GM18861 (cell line): Measurements from ENCODE around the gene DNAI2.

Experiments used
- ATAC-seq: cut with Tn5 transposase; IDR thresholded peaks from one replicate; pipeline ENCODE4 v1.9.1; 2021; ENCODE audit not compliant: unreplicated experiment

The DNAI2 gene

DNA sequence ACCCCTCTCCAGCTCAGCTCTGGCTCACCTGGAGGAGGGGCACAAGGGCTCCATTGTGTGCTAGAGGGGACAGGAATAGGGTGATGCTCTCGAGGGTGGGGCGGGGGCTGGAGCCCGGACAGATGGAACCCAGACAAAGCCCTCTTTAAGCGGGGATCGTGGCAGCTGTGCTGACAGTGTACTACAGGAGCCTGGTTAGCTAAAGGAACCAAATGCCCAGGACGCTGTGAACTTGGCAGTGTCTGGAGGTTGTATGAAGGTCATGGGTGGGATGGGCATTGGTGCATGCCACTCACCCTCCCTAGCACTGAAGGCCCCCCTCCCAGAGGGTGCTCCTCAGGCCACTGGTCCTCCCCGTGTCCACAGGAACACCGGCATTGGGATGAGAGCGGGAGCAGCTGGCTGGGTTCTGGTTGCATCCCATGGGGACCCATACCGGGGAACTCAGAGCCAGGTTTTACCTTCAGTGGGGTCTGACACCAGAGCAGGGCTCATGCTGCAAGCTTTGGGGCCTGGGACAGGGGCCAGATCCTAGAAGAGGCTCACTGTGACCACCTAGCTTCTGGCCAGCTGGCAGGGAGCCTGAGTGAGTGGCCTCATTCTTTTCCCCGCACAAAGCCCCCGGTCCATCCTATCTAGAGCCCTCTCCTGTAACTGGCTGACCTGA lies 63.9 kb downstream of the DNAI2 start:
- ATAC-seq: no peak

DNA sequence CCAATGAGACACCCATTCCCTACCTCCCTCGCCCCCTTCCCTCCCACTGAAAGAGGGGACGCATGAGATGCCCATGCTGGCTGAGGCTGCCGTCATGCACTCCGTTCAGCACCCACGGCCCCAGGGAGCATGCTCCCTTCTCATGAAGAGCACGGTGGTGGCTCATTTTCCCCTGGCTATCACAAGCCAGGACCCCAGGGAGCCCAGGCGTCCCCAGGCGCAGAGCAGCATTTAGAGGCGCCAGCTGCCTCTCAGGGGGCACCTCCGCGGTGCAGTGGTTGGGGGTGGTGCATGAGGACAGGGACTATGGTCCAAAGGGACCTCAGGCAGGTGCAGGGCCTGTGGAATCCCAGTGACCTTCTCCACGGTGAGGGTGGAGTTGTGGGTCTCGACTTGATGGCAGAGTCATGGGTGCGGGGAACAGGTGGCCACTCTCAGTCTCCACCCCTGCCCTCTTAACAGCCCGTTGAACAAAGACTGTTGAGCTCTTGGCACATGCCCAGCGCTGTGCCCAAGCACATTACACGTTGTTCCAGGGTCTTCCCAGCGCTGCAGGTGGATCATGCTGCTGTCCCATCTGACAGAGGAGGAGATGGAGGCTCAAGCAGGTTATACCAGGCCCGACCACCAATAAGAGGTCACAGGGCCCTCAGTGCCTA lies 65.6 kb downstream of the DNAI2 start:
- no peak for ATAC-seq

DNA sequence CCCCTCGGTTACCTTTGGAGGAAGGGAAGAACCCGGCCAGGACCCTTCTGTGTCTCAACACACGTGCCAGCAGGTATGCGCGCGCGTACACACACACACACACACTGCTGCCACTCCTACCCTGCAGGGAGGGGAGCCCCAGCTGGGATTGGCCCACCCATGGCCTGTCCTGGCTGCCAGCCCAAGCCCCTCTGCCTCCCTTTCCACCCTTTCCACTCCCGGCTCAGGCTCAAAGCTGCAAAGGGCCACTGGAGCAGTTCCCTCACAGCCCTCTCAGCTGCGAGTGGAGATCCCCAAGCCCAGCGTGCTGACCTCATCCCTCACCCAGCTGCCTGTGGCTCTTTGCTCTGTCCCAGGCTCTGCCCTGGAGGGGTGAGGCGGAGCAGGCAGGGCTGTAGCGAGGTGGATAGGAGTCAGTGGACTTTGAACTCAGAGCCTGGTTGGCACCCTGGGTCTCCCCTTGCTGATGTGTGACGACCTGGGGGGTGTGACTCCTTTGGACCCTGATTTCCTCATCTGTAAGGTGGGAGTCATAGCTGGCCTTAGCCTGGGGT lies 66.5 kb downstream of the DNAI2 start:
- no peak for ATAC-seq

DNA sequence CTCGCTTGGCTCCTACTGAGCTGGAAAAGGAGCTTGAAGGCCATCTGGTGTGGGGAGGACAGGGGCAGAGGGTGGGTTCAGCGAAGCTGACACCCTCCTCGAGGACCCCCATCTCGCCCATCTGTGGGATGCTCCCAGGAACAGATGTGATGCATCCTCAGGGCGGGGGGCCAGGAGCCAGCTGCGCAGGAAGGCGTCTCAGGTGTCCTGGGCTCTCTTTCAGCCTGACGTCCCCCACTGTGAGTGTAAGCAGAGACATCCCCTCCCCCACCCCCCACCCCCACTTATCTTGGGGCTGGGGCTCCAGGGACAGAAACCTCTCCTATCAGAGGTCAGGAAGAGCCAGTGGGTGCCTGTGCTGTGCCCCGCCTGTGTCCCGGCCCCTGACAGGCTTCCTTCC lies 68.2 kb downstream of the DNAI2 start:
- ATAC-seq: no peak

DNA sequence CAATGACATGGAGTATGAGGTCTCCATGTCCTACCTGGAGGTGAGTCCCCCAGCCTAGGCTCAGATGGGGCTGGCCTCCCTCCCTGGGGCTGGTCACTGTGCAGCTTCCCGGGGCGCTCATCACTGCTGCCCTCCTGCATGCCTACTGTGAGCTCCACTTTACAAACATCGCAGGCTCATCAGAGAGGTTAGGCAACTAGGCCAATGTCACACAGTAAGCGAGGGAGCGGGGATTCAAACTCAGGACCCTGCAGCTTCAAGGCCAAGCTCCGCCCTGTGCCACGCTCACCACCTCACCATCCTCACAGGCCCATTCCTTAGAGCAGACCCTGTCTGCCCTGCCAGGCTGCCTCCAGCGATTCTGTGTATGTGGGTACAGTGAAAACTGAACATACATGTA lies 69.1 kb downstream of the DNAI2 start:
- no peak for ATAC-seq

DNA sequence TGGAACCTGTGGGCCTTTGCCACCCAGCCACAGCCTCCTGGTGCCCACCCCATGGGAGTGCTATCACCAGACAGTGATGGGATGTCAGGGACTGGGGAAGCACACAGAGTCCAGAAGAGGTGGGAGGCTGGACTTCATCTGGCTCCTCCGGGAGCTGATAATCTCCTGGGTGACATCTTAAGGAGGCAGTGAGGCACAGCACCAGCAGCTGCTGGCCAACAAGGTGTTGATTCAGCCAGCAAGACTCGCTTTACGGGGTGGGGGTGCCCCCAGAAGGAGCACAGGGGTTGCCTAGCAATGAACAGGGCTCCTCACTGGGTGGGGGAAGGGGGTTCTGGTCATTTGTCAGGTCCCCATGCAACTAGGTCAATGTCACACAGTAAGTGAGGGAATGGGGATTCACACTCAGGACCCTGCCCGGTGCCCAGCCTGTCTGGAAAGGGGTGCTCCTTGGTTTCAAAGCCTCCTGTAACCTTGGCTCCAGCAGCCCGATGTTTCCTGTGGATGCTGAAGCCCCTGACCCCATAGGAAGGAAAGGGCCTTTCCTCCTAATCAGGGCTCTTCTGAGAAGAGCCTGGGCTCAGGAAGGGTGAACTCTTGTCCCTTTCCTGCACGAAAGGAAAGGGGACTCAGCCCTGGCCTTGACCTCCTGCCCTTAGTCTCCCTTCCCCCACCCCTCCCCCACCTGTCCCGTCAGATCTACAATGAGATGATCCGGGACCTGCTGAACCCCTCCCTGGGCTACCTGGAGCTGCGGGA lies 69.7 kb downstream of the DNAI2 start:
- ATAC-seq: no peak

DNA sequence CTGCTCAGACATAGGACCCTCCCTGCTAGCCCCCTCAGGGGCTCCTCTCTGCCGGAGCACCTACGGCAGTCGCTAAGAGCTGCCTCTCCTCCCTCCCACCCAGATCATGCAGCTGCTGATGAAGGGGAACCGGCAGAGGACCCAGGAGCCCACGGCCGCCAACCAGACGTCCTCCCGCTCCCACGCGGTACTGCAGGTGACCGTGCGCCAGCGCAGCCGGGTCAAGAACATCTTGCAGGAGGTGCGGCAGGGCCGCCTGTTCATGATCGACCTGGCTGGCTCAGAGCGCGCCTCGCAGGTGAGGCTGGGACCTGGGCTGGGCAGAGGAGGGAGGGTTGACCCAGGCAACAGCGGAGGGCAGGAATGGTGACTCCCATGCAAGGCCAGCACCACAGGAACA lies 70.6 kb downstream of the DNAI2 start:
- no peak for ATAC-seq

DNA sequence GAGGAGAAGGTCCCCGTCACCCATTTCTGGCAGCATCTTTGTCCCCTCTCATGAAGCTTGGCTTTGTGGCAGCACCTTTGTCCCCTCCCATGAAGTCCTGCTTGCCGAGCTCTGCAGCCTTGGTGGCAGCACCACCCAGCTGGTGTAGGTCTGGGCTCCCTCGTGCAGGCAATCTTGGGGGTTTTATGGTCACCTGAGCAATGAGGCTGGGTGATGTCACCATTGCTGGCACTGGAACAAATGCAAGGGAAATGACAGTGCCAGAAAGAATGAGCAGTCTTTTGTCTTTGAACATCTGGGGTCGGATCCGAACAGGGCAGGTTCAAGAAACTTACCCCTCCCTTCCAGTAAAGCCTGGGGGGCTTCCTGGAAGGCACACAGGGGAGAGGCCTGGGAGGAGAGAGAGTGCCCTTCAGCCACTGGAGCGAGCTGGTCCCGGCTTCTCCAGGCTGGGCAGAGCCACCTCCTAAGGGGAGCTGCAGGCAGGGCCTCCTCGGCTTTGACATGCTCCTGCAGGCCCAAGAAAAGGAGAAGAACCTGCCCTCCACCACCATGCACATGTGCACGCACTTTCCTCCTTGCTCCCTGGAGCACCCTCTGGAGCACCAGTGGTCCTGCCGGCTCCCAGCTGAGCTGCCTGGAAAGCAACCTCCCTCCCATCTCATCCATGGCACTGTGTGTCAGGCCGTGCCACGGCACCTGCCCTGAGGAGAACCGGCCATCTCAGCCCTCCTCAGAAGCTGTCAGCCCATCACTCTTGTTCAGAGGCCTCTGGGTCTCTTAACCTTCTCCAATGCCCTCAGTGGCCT lies 71.6 kb downstream of the DNAI2 start:
- ATAC-seq: no peak

DNA sequence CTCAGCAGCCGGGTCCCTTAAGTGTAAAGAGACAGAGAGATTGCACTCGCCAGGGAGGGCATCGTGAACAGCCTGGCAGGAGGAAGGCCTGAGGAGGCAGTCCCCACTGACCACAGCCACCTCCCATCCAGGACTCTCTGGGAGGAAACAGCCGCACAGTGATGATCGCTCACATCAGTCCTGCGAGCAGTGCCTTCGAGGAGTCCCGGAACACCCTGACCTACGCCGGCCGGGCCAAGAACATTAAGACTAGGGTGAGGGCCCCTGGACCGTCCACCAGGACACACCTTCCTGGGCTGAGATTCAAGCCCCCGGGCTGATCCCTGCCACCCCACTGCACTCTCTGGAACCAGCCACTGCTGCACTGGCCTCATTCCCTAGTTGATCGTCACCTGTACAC lies 73.6 kb downstream of the DNAI2 start:
- no peak for ATAC-seq

DNA sequence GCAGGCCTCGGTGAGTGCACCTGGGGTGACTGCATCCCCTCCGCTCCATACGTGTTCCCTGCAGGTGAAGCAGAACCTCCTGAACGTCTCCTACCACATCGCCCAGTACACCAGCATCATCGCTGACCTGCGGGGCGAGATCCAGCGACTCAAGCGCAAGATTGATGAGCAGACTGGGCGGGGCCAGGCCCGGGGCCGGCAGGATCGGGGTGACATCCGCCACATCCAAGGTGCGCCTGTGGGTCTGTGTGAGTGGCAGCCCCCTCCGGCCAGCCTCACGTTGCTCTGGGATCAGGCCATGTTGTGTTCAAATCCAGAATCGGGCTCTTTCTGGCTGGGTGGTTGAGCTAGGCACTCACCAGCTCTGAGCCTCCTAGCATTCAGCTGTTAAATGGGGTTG lies 75.1 kb downstream of the DNAI2 start:
- no peak for ATAC-seq

DNA sequence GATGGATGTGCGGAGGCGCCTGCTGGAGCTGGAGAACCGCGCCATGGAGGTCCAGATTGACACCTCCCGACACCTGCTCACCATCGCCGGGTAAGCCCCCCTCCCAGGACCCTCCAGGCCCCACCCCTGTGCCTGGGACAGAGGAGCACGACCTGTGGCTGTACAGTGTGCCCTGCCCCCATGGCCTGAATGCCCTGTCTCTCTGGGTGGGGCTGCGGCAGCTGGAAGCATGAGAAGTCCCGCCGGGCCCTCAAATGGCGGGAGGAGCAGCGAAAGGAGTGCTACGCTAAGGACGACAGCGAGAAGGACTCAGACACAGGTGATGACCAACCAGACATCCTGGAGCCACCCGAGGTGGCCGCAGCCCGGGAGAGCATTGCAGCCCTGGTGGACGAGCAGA lies 76.5 kb downstream of the DNAI2 start:
- no peak for ATAC-seq

DNA sequence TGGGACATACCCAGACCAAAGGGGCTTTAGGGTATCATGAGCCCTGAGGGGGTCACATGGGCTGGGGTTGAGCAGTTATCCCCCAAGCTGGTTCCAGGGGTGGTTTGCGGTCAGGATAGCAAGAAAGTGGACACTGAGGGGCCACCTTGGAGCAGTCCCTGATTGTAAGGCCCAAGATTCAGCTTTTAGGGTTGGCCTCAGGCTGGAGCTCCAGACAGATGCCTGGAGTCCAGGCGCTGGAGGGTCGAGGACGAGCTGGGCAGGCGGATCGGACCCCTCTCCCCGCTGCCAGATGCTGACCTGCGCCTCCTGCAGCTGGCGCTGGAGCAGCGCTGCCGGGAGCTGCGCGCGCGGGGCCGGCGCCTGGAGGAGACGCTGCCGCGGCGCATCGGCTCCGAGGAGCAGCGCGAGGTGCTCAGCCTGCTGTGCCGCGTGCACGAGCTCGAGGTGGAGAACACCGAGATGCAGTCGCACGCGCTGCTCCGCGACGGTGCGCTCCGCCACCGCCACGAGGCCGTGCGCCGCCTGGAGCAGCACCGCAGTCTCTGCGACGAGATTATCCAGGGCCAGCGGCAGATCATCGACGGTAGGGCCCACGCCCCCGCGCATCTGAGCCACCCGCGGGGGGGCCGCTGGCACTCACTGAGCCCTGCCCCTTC lies 77.6 kb downstream of the DNAI2 start:
- no peak for ATAC-seq

DNA sequence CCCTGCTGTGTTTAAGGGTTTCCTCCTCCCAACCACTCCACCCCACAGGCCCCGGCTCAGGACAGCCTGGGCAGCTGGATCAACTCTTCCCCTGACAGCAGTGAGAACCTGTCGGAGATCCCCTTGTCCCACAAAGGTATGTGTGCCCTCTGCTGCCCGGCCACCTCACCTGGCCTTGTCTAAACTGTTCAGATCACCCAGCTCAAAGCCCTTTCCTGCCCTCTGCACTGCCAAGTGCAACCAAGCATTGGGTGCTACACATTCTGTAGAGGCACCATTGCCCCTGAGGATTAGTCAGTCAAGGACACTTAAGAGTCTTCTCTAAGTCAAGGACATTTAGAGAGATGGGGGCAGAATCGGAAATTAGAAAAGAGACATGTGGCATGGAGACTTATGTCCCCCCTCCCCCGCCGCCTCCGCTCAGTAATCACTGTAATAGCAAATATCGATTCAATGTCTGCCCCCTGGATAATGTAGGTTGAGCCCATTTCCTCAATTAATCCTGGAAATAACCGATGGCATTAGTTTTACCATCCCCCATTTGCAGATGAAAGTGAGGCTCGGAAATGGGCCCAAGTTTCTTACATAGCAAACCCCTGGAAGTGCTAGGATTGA lies 79.5 kb downstream of the DNAI2 start:
- ATAC-seq: no peak

DNA sequence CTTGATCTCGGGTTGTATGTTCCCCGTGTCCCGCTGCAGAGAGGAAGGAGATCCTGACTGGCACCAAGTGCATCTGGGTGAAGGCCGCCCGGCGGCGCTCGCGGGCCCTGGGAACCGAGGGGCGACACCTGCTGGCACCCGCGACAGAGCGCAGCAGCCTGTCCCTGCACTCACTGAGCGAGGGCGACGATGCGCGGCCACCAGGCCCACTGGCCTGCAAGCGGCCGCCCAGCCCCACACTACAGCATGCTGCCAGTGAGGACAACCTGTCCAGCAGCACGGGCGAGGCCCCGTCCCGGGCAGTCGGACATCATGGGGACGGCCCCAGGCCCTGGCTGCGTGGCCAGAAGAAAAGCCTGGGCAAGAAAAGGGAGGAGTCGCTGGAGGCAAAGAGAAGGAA lies 80.1 kb downstream of the DNAI2 start:
- no peak for ATAC-seq

DNA sequence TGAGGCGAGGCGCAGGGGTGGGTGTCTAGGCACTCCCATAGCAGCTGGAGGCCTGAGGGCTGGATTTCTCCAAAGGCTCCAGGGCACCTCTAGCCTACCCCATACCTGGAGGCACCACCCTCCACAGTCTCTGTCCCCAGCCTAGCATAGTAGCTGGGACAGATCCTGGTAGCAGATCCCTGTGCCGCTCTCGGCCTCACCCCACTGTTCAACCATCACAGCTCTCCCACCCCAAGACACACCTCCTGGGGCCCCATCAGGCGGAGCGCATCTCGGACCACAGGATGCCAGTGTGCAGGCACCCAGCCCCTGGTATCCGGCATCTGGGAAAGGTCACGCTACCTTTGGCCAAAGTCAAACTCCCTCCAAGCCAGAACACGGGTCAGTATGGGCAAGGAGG lies 80.5 kb downstream of the DNAI2 start:
- no peak for ATAC-seq

DNA sequence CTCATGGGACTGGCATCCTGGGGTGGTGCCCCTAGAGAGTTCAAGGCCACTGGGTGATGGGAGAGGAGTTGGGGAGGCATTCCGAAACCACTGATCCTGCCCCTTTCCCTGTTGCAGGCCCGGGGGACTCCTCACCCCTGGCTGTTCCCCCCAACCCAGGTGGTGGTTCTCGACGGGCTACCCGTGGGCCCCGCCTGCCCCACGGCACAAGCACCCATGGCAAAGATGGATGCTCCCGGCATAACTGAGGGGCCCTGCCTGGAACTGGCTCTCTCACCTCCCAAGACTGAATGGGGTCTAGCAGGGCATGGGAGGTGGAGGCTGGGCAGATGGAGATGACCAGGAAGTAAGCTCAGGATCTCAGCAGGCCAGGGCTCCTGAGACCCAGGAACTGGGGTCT lies 81.0 kb downstream of the DNAI2 start:
- ATAC-seq: no peak

DNA sequence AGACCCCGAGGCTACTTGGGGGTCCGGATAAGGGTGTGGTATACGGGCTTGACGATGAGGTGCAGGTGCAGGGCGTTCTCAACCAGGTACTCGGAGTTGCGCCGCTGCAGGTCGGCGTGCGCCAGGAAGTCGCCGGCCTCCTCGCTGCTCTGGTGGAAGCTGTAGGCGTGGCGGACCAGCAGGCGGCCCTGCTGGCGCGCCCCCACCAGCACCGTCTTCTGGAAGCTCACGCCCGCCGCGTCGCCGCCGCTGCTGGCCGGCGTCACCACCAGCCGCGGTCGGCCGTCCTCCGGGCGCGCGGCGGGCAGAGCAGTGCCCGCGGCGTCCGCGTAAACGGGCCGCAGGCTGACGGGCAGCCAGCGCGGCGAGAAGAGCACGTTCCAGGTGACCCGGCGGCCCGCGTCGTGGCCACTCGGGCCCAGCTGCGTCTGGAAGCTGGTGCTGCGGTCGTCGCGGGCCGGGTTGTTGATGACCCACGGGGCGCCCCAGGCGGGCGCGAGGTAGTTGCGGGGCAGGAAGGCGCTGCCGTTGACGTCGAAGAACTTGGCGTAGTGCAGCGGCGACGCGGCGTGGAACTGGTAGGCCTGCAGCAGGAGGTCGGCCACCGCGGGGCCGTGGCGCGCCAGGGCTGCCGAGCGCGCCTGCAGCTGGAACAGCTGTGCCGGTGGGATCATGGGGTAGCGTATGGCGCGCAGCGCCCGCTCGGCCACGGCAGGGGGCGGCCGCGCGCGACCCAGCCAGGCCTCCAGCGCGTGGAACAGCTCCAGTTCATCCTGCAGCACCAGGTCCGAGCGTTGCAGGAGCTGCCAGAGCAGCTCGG lies 82.8 kb downstream of the DNAI2 start:
- ATAC-seq: no peak

DNA sequence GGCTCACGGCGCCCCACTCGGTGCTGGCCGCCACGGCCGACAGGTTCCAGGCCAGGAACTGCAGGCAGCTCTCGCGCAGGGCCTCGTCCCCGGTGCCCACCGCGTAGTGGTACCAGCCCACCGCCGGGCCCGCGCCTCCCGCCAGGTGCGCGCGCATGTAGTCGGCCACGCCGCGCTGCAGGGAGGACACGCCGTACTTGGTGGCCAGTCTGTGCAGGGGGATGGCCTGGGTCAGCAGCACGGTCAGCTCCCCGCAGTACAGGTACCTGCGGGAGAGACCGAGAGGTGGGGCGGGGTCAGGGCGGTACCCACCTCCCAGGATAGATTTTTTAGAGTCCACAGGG lies 83.4 kb downstream of the DNAI2 start:
- no peak for ATAC-seq

DNA sequence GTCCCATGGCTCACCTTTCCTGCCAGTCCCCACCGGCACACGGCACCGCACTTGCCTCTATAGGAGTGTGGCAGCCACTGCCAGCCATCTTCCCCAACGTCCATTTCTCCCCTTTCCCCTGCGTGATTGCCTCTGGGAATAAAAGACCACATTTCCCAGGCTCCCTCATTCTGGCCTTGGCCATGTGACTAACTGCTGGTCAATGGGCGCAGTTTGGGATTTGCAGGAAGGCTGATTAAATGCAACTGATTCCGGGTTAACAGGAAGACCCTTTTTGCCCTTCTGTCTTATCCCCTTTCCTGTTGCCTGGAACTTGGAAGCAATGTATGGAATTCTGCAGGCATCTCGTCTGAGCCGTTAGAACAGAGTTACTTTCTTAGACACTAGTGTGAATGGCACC lies 84.7 kb downstream of the DNAI2 start:
- no peak for ATAC-seq

DNA sequence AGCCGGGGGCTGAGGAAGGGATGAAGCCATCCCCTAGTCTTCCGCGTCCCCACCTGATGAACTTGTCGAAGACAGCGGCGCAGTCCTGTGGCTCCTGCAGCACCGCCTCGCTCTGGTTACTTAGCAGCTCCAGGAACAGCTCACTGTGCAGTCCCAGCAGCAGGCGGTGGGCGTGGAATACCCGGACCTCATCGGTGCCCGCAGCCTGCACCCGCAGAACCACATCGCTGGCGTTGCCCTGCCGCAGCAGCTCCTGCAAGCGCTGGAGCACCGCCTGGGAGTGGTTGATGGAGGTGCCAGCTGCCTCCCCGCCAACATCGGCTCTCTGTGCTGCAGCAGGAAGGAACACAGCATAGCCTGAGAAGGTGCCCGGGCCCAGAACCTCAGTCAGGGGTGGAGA lies 85.9 kb downstream of the DNAI2 start:
- no peak for ATAC-seq
